ENCODE data around the gene ZNHIT2. TPM values are rescaled to one million over a fixed set of nuclear protein-coding genes. Genes with fewer than 3 reads are reported as not detected.

Gene ZNHIT2
- total and polyA plus RNA-seq, 2 experiments from 2014 or later = 17.7 to 18.1 TPM

GRCh38 chr11:65156926-65157325, 39.4 kb upstream of the ZNHIT2 start:
- no peak overlapping the region for H3K4me3 Mint-ChIP-seq
- no peak for ATAC-seq

More at GRCh38 chr11:65156926-65157325, 39.4 kb upstream of the ZNHIT2 start:
- Histone ChIP-seq H3K27me3 (ENCODE audit: insufficient read depth) (no peaks in the 10 kb centered on the region), H3K4me3 (no peak overlapping the region), H2AFZ (no peak overlapping the region), H3K4me2 (no peak overlapping the region), H3K9me2 (ENCODE audit: insufficient read depth) (no peaks in the 10 kb centered on the region), H3K79me2 (replicated peaks; ENCODE audit: insufficient read depth) (no peaks in the 10 kb centered on the region), H3K4me1 (ENCODE audit: insufficient read depth) (no peaks in the 10 kb centered on the region), H3F3A (replicated peaks; ENCODE audit: low read depth) (no peaks in the 10 kb centered on the region), H3K36me3 (ENCODE audit: insufficient read depth) (no peaks in the 10 kb centered on the region), H4K20me1 (replicated peaks; ENCODE audit: insufficient read depth) (no peaks in the 10 kb centered on the region), H3K27ac (ENCODE audit: low read depth) (no peak overlapping the region)
- H3K4me1 Mint-ChIP-seq = no peaks in the 10 kb centered on the region
- H3K27me3 Mint-ChIP-seq (ENCODE audit: insufficient read depth, low read depth, poor library complexity) = peaks cover 1% of the 10 kb centered on the region
- no peaks in the 10 kb centered on the region for H3K9me3 Mint-ChIP-seq
- TF ChIP-seq CREB1 (CRISPR knock-in tag; IDR thresholded peaks at IDR 0.05; ENCODE audit: low read depth) (no peak), STAT1 (IDR thresholded peaks at IDR 0.05; ENCODE audit: unreplicated experiment) (no peak), NANOG (IDR thresholded peaks at IDR 0.05; ENCODE audit: borderline replicate concordance) (no peak), CTCF (conservative IDR thresholded peaks at IDR 0.05; ENCODE audit: low read depth in 2 of 2) (no peak), ZNF331 (CRISPR knock-in tag; IDR thresholded peaks at IDR 0.05; ENCODE audit: low read depth) (no peak), EZH2phosphoT487 (IDR thresholded peaks at IDR 0.05; ENCODE audit: unreplicated experiment) (no peak), ETS1 (IDR thresholded peaks at IDR 0.05) (no peak), EZH2 (IDR thresholded peaks at IDR 0.05; ENCODE audit: low read depth, unreplicated experiment) (no peak), ZNF462 (CRISPR knock-in tag; IDR thresholded peaks at IDR 0.05) (no peak), JUNB (IDR thresholded peaks at IDR 0.05; ENCODE audit: unreplicated experiment) (no peak)
- H3K27ac Mint-ChIP-seq = no peak overlapping the region
- DNase-seq (ENCODE audit: low spot score) = no peak
- no peaks in the 10 kb centered on the region for H3K36me3 Mint-ChIP-seq (ENCODE audit: low read depth)

Measured in GM23338 (cell line).